ENCODE data around the gene TMC8. TPM values are rescaled to one million over a fixed set of nuclear protein-coding genes. Genes with fewer than 3 reads are reported as not detected.

TMC8 gene
- total RNA-seq, 1 experiment from 2014 or later, result 0.32 TPM

GRCh38 chr17:78104540-78104941, 26.0 kb upstream of the TMC8 start:
- no peak for DNase-seq (ENCODE audit: low spot score)
- ChIA-PET POLR2A (ENCODE audit: low non-redundant PET) (no interaction called here), CTCF (no interaction called here)
- Histone ChIP-seq H3K4me1 (ENCODE audit: insufficient read depth, low read length, poor library complexity, severe bottlenecking) (no peaks in the 10 kb centered on the region), H3K9me3 (ENCODE audit: low read depth, low read length, poor library complexity, severe bottlenecking) (no peaks in the 10 kb centered on the region), H3K27ac (ENCODE audit: low read depth, low read length, poor library complexity, severe bottlenecking) (no peak overlapping the region), H3K4me3 (ENCODE audit: low read depth, low read length, poor library complexity, severe bottlenecking) (no peak overlapping the region), H3K36me3 (ENCODE audit: insufficient read depth, low read length, poor library complexity, severe bottlenecking) (peaks cover 12% of the 10 kb centered on the region), H3K27me3 (replicated peaks; ENCODE audit: insufficient read depth, low read depth, low read length, poor library complexity) (no peaks in the 10 kb centered on the region)
- TF ChIP-seq CTCF (conservative IDR thresholded peaks at IDR 0.05; ENCODE audit: low read depth, low read length) (no peak), EZH2 (IDR thresholded peaks at IDR 0.05; ENCODE audit: borderline replicate concordance, low read depth, low read length, poor library complexity, severe bottlenecking) (no peak)
- intact Hi-C loops (cut with micrococcal nuclease; ENCODE audit: unreplicated experiment), result no loop called here
- BruUV-seq (replicated peaks), result no TSS peak

DNA sequence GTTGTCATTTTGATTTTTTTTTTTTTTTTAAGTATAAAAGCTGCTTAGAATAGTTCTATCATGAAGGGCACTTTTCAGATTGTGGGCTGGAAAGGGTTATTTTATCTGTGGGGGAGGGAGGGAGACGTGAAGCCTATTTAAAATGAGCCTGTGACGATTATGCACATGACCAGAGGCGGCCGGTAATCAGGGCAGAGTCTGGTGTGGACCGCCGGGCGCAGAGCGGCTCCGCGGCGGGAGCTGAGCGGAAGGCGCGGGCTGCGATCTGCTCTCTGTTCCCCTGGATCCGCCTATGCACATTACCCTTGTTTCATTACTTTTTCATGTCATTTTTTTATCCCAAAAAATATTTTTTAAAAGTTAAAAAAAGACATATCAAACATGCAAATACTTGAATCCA, 25.5 kb upstream of the TMC8 start:
- POLR2A ChIA-PET (ENCODE audit: low non-redundant PET), result interaction anchor here (0.6 kb wide), 1 partner anchor 550 kb away, joined by 4 read pairs; no protein-coding TSS in a partner anchor
- H3K27me3 ChIP-seq (replicated peaks; ENCODE audit: insufficient read depth, low read depth, low read length, poor library complexity), result no peaks in the 10 kb centered on the region
- CTCF ChIA-PET, result no interaction called here
- intact Hi-C loops (cut with micrococcal nuclease; ENCODE audit: unreplicated experiment), result no loop called here
- TF ChIP-seq CTCF (conservative IDR thresholded peaks at IDR 0.05; ENCODE audit: low read depth, low read length) (no peak), EZH2 (IDR thresholded peaks at IDR 0.05; ENCODE audit: borderline replicate concordance, low read depth, low read length, poor library complexity, severe bottlenecking) (no peak)
- H3K27ac ChIP-seq (ENCODE audit: low read depth, low read length, poor library complexity, severe bottlenecking), result no peak overlapping the region
- no peaks in the 10 kb centered on the region for H3K4me1 ChIP-seq (ENCODE audit: insufficient read depth, low read length, poor library complexity, severe bottlenecking)
- H3K4me3 ChIP-seq (ENCODE audit: low read depth, low read length, poor library complexity, severe bottlenecking), result no peak overlapping the region
- no peak for DNase-seq (ENCODE audit: low spot score)
- no peaks in the 10 kb centered on the region for H3K9me3 ChIP-seq (ENCODE audit: low read depth, low read length, poor library complexity, severe bottlenecking)
- H3K36me3 ChIP-seq (ENCODE audit: insufficient read depth, low read length, poor library complexity, severe bottlenecking), result peaks cover 12% of the 10 kb centered on the region
- BruUV-seq (replicated peaks), result no TSS peak

GRCh38 chr17:78105551-78105950, 25.0 kb upstream of the TMC8 start:
- no peak overlapping the region for H3K4me3 ChIP-seq (ENCODE audit: low read depth, low read length, poor library complexity, severe bottlenecking)
- no peaks in the 10 kb centered on the region for H3K9me3 ChIP-seq (ENCODE audit: low read depth, low read length, poor library complexity, severe bottlenecking)
- CTCF ChIA-PET, result no interaction called here
- DNase-seq (ENCODE audit: low spot score), result no peak
- H3K27ac ChIP-seq (ENCODE audit: low read depth, low read length, poor library complexity, severe bottlenecking), result no peak overlapping the region
- intact Hi-C loops (cut with micrococcal nuclease; ENCODE audit: unreplicated experiment), result no loop called here
- no peaks in the 10 kb centered on the region for H3K27me3 ChIP-seq (replicated peaks; ENCODE audit: insufficient read depth, low read depth, low read length, poor library complexity)
- H3K4me1 ChIP-seq (ENCODE audit: insufficient read depth, low read length, poor library complexity, severe bottlenecking), result no peaks in the 10 kb centered on the region
- BruUV-seq (replicated peaks), result no TSS peak
- POLR2A ChIA-PET (ENCODE audit: low non-redundant PET), result interaction anchor here (0.6 kb wide), 1 partner anchor 551 kb away, joined by 4 read pairs; no protein-coding TSS in a partner anchor
- TF ChIP-seq EZH2 (IDR thresholded peaks at IDR 0.05; ENCODE audit: borderline replicate concordance, low read depth, low read length, poor library complexity, severe bottlenecking), result no peak
- no peak for TF ChIP-seq CTCF (conservative IDR thresholded peaks at IDR 0.05; ENCODE audit: low read depth, low read length)
- peaks cover 12% of the 10 kb centered on the region for H3K36me3 ChIP-seq (ENCODE audit: insufficient read depth, low read length, poor library complexity, severe bottlenecking)
